Measurements from ENCODE around the gene RIMBP2.

RIMBP2 gene

GRCh38 chr12:130626601-130627000, 89.5 kb downstream of the RIMBP2 start:
- no peak for DNase-seq

GRCh38 chr12:130625201-130625600, 90.9 kb downstream of the RIMBP2 start:
- DNase-seq = no peak

DNA sequence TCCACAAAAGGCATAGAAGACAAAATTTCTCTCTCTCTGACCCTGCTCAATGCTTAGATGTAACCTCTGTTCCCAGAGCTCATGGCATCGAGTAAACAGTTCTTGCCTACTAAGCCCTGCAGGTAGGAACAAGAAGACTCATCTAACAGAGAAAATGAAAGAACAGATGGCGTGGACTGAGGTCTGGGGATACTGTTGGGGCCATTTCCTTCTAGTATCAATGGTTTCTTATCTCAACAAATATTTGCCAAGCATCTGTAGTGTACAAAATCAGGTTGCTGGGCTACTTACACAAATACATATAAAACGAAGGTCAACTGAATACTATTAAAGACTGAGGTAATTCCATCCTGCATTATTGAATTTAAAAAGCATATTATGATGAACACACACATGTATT, 93.3 kb downstream of the RIMBP2 start:
- DNase-seq = no peak

DNA sequence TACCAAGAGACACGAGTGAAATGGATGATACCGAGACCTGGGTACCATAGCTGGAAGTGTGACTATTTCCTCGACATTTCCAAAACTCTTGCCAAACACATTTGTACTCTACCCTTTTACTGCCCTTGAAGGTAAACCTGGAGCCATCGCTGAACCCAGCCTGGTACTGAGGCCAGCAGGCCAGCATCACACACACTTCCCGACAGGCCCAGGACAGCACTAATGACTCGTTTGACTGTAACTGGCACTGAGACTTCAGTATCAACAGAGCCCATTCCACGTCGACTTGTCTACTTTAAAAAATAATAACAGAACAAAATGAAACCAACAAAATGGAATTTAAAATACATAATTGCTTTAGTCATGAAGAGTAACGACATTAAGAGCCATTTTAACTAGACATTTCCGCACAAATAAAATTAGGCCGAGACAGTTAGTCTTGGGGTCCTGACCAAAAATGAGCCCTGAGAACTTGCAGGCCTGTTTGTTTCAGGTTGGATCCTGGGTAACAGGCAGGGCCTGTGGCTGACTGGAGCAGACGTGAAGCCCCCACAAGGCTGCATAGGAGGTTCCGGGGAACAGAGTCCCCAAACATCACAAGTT, 94.3 kb downstream of the RIMBP2 start:
- DNase-seq = no peak

DNA sequence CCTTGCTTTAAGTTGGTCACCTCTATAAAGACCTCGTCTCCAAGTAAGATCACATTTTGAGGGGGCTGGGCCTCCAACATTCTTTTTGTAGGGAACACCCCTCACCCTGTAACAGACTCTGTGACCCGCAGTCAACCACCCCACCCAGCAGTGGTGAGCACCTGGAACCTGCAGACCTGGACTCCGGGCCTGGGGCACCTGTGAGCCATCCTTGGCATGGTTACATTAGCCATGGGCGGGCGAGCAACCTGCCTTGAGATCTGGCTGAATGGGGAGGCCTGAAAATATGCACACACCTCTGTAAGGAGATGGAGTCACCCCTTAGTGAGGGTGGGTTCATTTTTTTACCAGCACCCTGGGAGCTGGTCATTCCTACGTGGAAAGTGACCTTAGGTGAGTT, 95.3 kb downstream of the RIMBP2 start:
- DNase-seq = no peak

DNA sequence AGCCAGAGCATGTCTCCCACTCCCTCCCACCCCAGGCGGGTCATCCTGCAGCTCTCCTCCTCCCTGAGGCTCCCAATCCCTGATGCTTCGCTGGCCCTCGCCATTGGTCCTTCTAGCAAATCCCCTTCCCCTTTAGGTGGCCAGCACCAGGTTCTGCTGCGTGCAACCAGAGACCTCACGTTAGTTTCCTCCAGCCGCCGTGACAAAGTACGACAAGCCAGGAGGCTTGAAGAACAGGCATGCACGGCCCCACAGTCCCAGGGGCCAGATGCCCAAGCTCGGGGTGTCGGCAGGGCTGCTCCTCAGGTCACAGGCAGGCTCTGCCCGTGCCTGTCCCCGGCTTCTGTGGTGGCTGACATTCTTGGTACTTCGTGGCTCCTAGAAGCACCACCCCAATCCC, 95.8 kb downstream of the RIMBP2 start:
- no peak for DNase-seq

DNA sequence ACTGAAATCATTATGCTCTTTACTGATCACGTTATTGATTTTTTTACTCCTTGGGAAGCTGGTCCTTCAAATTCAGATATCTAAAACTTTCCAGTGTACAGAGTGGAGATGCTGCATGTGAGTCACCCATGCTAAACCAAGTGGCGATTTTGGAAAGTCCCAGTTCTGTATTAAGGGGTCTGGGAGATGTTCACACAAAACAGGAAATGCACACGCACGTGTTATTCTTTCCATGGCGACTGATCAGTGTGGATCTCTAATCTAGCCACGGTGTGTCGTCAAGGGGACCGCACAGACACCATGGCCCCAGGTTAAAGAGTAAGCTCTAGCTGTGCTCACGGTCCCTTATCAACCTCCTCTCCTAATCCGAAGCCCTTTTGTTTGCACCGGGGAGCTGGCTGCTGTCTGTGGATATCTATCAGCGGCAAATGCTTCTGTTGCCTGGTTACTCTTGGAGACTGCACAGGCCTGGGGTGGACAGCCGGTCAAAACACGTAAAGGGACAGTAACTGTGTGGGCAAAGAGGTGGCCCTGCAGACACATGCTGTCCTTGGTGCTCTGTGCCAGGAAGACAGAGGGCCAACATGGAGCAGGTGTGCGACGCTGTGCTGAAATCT, 96.6 kb downstream of the RIMBP2 start:
- no peak for DNase-seq

- no peak for DNase-seq
Observed at GRCh38 chr12:130617219-130617618, 98.9 kb downstream of the RIMBP2 start.

- no peak for DNase-seq
Observed at GRCh38 chr12:130615861-130616345, 100.2 kb downstream of the RIMBP2 start.

DNA sequence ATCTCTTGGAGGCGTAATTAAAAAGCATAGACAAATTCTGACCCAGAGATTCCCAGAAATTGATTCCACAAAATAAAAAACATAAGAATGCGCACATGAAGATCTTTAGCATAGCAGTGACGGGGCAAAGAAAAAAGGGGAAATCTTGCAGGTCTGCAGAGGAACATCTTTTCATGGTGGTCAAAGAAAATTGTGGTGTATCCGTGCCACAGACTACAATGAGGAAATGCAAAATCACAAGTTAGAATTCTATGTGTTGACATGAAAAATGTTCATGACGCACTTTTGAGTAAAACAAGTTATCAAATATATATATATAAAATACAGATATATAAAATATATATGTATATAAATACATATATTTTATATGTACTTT, 101.6 kb downstream of the RIMBP2 start:
- no peak for DNase-seq

DNA sequence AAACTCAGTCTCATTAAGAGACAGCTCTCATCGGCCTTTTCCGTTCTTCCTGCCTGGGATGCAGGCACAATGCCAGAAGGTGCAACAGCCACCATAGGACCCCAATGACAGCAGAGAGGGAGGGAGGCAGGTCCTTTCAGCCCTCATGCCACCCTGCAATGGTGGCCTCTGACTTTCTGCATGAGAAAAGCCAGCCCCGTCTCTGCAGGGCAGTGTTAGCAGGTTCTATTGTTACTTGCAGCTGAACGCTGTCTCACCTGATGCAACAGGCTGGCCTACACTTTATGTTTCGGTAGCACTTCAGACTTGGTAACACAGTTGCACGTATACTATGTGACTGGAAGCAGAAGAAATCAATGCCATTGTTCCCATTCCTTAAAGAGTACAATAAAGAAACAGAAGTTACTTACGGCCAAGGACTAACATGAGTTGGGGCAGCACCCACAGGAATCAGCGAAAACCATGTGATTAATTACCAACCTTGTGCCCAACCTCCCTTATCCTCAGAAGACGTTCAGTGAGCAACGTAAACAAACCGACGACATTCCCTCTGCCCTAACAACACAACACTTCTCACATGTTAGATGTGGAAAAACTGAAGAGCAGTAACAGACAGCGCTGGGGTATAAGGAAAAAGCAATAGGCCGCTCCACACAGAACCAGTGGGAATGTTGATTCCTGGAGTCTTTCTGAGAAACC, 102.1 kb downstream of the RIMBP2 start:
- no peak for DNase-seq

DNA sequence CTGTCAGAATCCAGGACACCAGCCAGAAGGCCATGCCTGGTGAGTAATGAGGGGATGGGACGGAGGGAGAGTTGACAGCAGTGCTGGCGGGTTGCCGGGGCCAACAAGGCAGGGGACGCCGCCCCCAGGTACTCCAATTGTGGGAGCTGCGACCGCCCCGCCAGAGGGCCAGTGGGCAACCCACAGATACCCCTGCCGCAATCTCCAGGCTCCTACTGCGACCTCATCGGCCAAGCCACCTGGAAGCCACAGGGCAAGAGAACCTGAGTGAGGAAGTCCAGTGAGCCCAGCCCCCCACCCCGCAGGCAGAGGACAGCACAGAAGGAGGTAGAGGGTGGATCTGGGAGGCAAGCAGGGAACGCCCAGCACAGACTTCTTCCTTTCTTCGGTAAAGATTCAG, 103.0 kb downstream of the RIMBP2 start:
- no peak for DNase-seq

DNA sequence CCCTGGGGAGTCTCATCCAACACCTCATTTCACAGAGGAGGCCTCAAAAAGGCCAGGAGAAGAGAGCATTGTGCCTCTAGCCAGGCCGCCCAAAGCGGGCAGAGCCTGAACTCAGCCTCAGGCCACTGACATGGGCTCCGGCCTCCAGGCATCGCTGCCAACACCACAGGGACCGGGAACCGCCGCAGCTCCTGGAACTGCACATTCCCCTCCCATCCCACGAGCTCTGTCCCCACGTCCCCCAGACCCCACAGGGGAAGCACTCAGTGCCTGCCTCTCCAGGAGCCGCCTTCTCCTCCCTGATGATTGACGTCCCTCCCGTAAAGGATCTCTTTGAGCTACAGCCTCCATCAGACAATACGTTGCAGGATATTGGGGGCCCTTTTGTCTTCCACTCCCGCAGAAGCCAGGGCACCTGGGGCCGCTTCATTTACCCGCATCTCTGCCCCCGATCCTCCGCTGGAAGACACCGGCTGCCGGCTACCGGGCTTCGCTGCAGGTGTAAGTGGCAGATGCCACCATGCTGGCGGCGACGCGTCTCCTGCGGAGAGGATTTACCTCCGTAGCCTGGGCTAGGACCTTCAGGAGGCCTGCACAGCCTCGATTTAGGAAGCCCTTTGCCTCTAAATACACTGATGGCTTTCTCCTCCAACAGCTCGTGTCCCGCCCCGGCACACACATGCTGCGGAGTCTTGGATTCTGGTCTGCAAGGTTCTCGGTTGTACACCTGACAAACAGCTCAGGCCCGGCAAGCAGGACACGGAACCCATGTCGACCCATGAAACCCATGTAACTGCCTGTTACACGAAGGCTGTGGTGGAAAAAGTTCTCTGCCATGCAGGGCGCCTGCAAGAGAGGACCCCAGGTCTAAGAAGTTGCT, 104.8 kb downstream of the RIMBP2 start:
- DNase-seq = no peak

DNA sequence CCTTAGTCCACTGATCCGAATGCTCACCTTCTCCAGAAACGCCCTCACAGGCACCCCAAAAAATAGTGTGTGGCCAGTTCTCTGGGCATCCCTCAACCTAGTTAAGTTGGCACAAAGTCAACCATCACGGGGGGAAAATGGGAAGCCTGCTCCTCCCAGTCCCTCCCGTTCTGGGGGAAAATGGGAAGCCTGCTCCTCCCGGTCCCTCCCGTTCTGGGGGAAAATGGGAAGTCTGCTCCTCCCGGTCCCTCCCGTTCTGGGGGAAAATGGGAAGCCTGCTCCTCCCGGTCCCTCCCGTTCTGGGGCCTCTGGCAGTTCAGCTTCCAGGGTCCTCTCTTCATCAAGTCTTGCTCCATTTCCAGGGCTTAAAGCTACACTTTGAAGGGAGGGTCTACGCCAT, 106.1 kb downstream of the RIMBP2 start:
- DNase-seq = no peak

DNA sequence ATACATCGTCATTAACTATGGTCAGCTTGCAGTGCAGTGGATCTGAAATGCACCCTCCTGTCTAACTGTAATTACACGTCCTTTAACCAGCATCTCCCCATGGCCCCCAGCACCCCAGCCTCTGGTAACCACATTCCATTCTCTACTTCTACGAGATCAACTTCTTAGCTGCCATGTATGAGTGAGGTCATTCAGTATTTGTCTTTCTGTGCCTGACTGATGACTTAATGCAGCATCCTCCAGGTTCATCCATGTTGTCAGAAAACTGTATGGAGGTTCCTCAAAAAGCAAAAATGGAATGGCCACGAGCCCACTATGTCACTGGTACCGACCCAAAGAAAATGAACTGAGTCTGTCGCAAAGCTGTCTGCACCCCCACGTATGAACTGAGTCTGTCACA, 107.3 kb downstream of the RIMBP2 start:
- no peak for DNase-seq

GRCh38 chr12:130608132-130608531, 108.0 kb downstream of the RIMBP2 start:
- DNase-seq = no peak

DNA sequence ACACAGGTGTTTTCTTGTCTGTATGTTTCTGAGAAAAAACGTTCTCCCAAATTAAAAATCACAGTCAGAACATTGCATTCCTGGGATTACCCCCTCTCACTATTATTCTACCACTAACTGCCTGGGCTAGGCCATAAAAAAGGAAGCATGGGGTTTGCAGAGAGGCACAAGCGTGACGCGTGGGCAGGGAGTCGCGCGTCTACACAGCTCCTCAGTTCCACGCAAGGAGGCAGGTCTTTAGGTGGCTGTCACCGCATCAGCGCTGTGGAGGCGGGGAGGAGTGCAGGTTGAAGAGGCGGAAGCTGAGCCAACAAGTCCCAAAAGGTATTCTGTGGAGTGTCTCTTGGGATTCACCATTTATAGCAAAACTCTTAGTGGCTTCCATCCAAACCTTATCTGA, 109.9 kb downstream of the RIMBP2 start:
- DNase-seq = no peak

DNA sequence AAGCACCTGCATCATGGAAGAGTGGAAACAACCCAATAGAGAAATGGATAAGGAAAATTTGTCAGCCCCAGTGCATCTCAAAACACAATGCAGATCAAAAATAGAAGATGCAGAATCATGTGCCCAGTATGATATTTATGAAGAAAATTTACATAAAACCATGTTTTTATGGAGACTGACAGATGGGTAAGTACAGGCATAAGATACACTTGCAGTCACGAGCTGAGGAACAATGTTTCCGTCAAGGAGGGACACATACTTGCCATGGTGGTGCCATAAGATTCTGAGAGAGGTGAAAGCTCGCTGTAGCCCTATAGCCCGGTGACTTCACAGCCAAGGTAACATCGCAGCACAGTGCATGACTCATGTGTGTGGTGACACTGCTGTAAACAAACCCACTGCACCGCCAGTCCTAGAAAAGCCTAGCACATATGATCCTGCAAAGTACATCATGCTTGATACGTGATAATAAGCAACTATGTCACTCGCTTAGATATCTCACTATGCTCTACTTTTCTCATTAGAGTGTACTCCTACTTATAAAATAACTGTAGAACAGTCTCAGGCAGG, 112.6 kb downstream of the RIMBP2 start:
- no peak for DNase-seq

DNA sequence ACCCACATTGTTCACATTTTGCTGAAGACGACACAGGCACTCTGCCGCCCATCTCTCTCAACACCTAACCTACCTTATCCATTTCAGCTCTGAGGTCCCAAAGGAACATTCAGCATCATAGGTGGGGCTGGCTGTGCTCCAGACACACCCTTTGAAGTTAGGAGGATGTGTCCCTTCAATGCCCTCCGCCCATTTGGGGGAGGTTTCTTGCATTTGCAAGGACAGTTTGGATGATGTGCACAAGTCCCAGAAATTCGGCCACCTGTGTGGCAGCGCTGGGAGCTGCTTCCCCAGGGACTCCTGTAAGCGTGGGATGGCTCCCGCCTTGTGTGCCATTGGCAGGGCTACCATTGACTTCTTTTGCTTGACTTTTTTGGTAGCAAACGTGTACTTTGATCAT, 113.8 kb downstream of the RIMBP2 start:
- DNase-seq = no peak

DNA sequence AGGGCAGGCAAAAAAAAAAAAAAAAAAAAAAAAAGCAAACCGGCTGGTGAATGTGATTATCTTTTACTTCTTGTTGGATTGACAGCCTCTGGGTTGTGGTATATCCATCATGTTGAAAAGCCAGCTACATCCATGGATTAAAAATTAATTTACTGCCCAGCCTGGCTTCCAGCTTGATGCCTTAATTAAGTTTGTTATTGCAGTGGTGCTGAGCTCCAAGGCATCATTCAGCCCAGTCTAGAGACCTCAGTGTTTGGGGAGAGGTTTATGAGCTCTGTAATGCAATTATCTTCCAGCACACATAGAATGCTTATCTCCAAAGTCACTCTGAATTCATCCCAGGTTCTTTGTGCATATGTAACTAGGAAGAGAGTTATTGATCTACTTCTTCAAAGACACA, 114.8 kb downstream of the RIMBP2 start:
- no peak for DNase-seq

- DNase-seq = no peak
Observed at GRCh38 chr12:130596241-130596640, 119.9 kb downstream of the RIMBP2 start.

GRCh38 chr12:130595566-130595965, 120.5 kb downstream of the RIMBP2 start:
- no peak for DNase-seq

- no peak for DNase-seq
Observed at GRCh38 chr12:130593056-130593455, 123.0 kb downstream of the RIMBP2 start.

All from retina (tissue), 1 donor.